DMS53 (cell line): Measurements from ENCODE around the gene TTN.

Experiments used
- DNase-seq: peaks from one replicate; lab custom pipeline; 2025; lab: John Stamatoyannopoulos, UW

Gene TTN

DNA sequence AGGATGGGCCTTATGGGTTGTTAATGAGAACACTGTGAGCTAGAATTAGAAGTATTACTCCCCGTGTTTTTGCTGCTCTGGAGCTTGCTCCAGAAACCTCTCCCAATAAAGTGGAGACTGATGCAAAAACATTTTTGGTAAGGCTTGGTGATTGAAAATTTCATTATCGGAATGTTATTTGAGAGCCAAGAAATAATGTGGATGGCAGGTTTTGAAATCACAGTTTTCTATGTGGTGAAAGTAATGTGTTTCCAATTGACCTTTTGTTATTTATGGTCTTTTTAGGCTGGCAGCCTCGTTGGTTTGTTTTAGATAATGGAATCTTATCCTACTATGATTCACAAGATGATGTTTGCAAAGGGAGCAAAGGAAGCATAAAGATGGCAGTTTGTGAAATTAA, 321.9 kb downstream of the TTN start:
- no peak for DNase-seq

DNA sequence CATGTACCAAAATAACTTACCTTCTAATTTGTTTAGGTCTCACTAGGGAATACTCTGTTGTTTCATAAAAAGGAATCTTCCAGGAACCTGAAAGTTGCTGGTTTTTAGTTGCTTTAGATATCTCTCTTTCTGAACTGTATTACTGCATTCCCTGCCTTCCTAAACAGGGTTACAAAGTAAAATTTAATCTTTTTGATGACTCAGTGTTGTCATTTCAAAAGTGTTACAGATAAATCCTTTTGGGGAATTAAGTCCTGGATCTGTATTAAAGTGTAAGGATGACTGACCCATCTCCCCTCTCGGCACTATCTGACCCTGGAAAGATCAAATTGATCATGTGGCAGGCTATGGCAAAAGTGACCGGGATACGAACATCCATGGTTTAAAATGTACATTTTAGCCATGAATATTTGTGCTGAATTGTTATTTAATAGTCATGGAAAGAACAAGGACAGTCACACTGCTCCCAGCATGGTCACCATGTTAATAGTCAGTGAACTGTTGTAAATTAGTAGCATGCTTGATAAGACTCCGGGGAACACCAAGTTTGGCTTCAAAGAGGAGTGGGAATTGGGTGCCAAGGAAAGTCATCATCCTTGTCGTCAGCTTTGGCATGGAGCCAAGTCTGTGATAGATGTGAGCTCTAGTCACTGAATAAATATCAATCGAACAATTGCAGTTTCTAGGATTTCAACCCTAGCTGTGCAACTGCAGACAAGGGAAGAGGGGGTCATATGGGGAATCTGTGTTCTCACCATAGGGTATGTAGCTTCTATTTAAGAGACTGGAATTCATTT, 322.8 kb downstream of the TTN start:
- peak; percentile 85 for DNase-seq

DNA sequence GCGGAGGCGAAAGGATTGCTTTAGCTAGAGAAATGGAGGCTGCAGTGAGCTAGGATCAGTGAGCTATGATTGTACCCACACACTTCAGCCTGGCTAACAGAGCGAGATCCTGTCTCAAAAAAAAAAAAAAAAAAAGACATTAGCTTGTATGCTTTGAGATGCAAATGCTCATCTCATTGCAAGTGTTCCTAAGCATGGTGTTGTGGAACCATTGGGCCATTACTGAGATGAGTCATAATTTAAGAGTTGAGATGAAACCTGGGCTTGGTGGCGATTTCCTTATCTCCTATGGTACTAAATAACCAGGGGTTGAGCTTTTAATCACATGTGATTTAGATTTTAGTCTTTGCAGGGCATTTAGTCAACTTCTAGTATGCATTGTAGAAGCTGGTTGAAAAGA, 324.8 kb downstream of the TTN start:
- peak; percentile 67 for DNase-seq

DNA sequence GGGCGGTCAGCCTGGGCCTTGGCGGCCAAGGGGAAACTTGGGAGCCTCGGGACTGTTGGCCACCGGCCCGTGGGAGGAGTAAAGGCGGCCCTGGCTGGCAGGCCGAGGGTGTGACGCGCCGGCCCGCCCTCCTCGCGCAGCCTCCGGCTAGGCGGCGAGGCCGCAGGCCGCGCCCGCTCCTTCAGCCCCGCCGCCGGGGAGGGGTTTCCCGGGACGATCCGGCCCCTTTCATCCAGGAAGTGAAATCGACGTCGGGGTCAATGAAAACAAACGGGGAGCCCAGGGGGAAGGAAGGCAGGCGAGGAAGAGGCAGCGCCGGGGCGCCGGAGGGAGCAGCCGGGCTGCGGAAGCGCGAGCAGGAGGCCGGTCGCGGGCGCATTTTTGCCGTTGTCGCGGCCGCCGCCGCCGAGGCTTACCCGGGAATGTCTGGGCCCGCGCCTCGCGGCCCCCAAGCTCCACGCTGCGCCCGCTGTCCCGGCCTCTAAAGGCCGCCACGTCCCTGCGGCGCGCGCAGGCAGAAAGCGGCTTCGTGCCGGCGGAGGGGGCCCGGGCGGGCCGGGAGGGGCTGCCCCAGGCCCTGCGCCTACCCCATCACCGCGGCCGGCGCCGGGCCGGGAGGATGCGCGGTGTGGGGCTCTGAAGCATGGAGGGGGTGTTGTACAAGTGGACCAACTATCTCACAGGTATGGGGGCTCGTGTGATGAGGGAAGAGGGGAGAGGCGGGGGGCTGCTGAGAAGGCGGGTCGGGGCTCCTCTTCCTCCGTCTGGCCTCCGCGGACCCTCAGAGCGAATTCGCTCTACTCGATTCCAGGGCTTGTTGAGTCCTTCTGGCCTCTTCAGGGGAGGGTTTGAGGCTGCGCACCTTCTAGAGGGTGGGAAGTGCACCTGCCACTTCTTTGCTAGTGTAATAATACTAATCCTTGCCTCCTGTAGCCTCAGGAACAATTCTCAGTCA, 326.7 kb downstream of the TTN start, which contains the start of gene PLEKHA3:
Gene PLEKHA3, plus strand, starts transcription at position 231 of the 955 bp plus-strand sequence. Its CDS starts 413 bp downstream, at position 644.
- peak; percentile 100 for DNase-seq

DNA sequence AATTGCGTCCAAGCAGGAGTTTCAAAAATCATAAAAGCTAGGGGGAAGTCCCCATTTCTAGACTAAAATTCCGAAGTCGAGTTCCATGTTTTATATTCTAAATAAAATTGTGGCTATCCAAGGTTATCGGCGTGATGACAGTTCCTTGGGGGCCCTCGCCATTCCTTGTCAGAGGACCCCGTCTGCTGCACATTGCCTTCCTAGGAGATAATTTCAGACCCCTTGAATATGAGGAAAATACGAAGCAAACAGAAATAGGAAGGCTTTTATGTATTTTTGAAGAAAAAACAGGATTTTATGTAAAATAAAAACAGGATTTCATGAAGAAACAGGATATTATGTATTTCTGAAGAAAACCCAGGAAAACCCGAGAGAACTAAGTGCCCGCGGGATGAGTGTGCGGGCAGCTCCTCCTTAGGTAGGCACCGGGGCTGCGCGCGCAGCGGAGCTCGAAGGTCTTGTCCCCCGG, 327.4 kb downstream of the TTN start:
- DNase-seq = peak; percentile 60

DNA sequence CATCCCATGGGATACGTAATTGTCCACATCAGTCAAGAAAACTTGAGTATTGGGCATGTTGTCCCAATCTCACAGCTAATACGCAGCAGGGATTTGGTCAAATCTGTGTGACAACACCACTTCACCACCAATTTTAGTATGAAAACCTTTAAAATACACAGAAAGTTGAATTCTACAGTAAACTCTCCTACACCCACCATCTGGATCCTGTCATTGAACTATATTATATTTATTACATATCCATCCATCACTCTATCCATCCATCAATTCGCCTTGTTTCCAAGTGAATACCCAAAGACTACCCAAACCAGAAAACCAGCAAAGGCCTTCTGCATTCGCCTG, 328.0 kb downstream of the TTN start:
- peak; percentile 62 for DNase-seq

DNA sequence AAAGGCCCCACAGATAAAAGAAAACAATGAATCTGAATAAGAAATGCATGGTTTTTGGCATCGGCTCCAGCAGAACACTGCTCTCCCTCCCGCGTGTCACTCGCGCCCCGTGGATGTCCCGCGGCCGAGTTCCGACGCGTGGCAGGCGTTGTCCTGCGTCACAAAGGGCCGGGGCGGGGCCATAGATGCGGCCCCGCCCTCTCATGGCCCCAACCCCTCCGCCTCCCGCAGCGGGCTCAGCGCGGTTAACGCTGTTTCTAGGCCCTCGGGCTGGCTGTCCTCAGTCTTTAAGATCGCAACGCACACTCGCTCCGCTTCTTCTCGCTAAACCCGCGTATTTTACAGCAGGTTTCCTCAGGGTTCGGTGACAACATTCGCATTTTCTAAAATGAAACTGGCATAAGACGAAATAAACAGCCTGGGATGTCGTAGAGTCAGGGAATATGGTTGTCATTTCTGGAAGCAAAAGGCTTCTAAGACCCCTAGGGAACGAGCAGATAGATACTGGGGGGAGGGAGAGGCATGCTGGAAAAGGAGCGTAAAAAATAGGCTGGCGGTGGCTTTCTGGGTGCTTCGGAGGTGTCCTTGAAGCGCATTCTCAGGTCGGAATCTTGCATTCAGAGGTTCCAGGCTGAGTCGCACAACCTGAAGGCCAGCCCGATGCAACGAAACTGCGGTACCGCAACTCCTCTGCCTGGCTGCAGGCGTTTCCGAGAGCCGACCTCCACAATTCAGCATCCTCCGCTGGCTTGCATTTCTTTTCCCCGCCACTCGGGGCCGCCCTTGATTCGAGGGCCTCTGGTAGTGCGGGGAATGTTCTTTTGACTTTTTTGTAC, 328.6 kb downstream of the TTN start, which contains the start of gene FKBP7:
Gene FKBP7, minus strand, starts transcription at position 162 of the 836 bp plus-strand sequence. Its CDS starts 101 bp downstream, at position 61.
- peak; percentile 97 for DNase-seq

DNA sequence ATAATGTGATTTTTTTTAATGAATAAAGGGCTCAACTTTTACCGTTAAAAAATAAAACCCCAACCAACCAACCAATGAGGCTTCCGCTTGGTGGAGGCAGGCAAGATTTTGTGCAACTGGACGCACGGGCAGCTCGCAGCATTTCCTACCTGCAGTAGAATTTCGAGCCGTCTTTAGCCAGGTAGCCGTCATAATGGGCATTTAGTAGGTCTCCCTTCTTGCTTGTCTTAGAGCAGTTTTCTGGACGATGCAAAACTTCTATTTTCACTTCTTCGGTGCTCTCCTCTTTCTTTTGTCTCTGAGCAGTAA, 329.1 kb downstream of the TTN start:
- DNase-seq = peak; percentile 75

DNA sequence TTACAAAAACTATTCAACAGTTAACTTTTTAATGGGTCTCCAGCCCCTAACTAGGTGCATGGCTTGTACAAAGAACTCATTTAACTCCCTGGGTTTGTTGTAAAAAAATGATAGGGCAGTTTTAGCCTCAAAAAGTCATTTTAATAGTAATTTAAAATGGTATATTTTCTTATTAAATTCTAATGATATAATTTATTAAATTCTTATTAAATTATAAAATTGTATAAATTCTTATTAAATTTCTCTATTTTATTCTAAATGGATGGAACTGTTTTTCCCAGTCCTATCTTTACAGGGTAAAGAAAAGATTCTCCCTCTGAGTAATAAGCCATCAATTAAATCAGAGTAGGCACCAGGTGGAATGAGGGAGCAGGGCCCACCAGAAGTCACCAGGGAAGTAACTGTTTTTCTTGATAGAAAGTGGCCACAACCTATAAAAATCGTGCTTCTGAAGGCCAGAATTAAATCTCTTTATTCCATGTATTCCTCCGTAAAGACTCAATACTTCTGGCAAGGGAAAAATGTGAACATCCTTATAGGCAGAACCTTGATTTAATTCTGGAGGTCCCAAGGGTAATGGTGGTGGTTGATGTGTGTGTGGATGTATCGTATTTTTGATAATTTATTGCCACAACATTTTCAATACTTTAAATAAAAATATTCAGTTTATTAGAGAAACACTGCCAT, 329.6 kb downstream of the TTN start:
- DNase-seq = peak; percentile 55

DNA sequence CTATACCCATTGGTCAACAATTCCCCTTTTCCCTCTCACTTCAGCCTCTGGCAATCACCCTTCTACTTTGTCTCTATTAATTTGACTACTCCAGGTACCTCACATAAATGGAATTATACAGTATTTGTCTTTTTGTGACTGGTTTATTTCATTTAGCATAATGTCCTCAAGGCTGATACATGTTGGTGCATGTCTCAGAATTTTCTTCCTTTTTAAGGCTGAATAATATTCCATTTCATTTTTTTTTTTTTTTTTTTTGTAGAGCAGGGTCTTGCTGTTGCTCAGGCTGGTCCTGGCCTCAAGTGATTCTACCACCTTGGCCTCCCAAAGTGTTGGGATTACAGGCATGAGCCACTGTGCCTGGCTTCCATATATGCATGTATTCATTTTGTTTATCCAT, 330.7 kb downstream of the TTN start:
- DNase-seq = peak; percentile 17
